OCI-LY3 (cell line): Measurements from ENCODE around the gene R3HDM1.
"Not testable (repeated sequence)": the region's sequence is repeated elsewhere in the genome, so short reads cannot be mapped to it uniquely, and the experiment has no call there.

ENCODE experiments used
- CTCF ChIP-seq: fragments of 200-600, 300-600 bp; sonication (generic); IDR thresholded peaks from 2 replicates; pipeline ENCODE4 v1.5.1; 2014; ENCODE audit warnings: antibody characterized with exemption, low read length, low read depth
- EZH2phosphoT487 ChIP-seq: fragments of 200-600 bp; shearing (Covaris generic); IDR thresholded peaks from 2 replicates; pipeline ENCODE4 v1.6.1; 2018; ENCODE audit warnings: antibody characterized with exemption, mixed run types, low read depth

- TF ChIP-seq CTCF, EZH2phosphoT487: not testable (repeated sequence)
Observed at GRCh38 chr2:135630034-135630433, 98.8 kb downstream of the R3HDM1 start.
